Upper lobe of right lung (tissue), 1 donor: ENCODE data around the gene SYNPO2L. TPM values are rescaled to one million over a fixed set of nuclear protein-coding genes. Genes with fewer than 3 reads are reported as not detected.
"Not testable (repeated sequence)": the region's sequence is repeated elsewhere in the genome, so short reads cannot be mapped to it uniquely, and the experiment has no call there.

Experiments
- ATAC-seq: fragments of 200-7000 bp; cut with Tn5 transposase; one replicate; pipeline ENCODE4 v1.9.1; 2020; ENCODE audit warnings: mild to moderate bottlenecking, moderate library complexity
- DNase-seq: peaks from one replicate; pipeline ENCODE4 v3.0.0-alpha.2; 2020
- H3K27ac ChIP-seq: fragments of 200-600 bp; one replicate; pipeline ENCODE4 v1.8.0; 2022
- H3K27me3 ChIP-seq: fragments of 200-600 bp; one replicate; pipeline ENCODE4 v1.8.0; 2022; ENCODE audit warnings: mild to moderate bottlenecking
- H3K36me3 ChIP-seq: fragments of 200-600 bp; one replicate; pipeline ENCODE4 v1.8.0; 2022
- H3K4me1 ChIP-seq: fragments of 200-600 bp; one replicate; pipeline ENCODE4 v1.8.0; 2022
- H3K4me3 ChIP-seq: fragments of 200-600 bp; one replicate; pipeline ENCODE4 v1.8.0; 2022; ENCODE audit warnings: mild to moderate bottlenecking
- H3K9me3 ChIP-seq: fragments of 200-600 bp; one replicate; pipeline ENCODE4 v1.8.0; 2022
- CTCF ChIP-seq: fragments of 200-600 bp; IDR thresholded peaks from one replicate; pipeline ENCODE4 v1.8.0; 2022; ENCODE audit warnings: antibody characterized with exemption
- intact Hi-C: fragments of 100-400 bp; cut with DNase I; formaldehyde crosslinking; loops from one replicate; pipeline ENCODE4 v1.11.0; 2022
- total RNA-seq: library from RNA; stranded (reverse); fragmentation: NEBNext Ultra II Directional; extraction: Animal tissue kit (Norgen Biotek cat#: 25700); gene quantifications from one replicate; pipeline ENCODE4 v1.2.1, GENCODE V29; 2021
- donor health status: DM: no; HTN: yes; CAD: no; lungs with severe emphysema.

Gene SYNPO2L
- total RNA-seq, 1 donor from 2014 or later: 5.9 TPM

GRCh38 chr10:73663621-73664020 is 7.8 kb upstream of the SYNPO2L start:
- DNase-seq, H3K9me3 ChIP-seq, H3K4me3 ChIP-seq, H3K36me3 ChIP-seq, H3K27ac ChIP-seq, ATAC-seq, intact Hi-C loops, H3K4me1 ChIP-seq, H3K27me3 ChIP-seq: not testable (repeated sequence)

GRCh38 chr10:73662705-73663104 is 6.9 kb upstream of the SYNPO2L start:
- DNase-seq, intact Hi-C loops, H3K27me3 ChIP-seq, H3K9me3 ChIP-seq, H3K36me3 ChIP-seq, H3K4me3 ChIP-seq, ATAC-seq, H3K4me1 ChIP-seq, H3K27ac ChIP-seq: not testable (repeated sequence)

GRCh38 chr10:73655257-73655989 is 406 bp downstream of the SYNPO2L start:
- ATAC-seq (no peak), DNase-seq (no peak)
- H3K4me1 ChIP-seq: no peaks in the 10 kb centered on the region
- H3K4me3 ChIP-seq: no peak overlapping the region
- no peak for TF ChIP-seq CTCF
- peak overlapping the region; percentile 30 for H3K27ac ChIP-seq
- intact Hi-C loops: no loop called here
- H3K27me3 ChIP-seq: no peaks in the 10 kb centered on the region
- H3K36me3 ChIP-seq: no peaks in the 10 kb centered on the region
- H3K9me3 ChIP-seq: no peaks in the 10 kb centered on the region

- H3K36me3 ChIP-seq: no peaks in the 10 kb centered on the region
- H3K4me3 ChIP-seq: no peak overlapping the region
- H3K27me3 ChIP-seq: no peaks in the 10 kb centered on the region
- intact Hi-C loops: no loop called here
- DNase-seq (no peak), ATAC-seq (no peak)
- no peaks in the 10 kb centered on the region for H3K9me3 ChIP-seq
- TF ChIP-seq CTCF: no peak
- H3K4me1 ChIP-seq: peaks cover 6% of the 10 kb centered on the region
- no peak overlapping the region for H3K27ac ChIP-seq
Measured at GRCh38 chr10:73653701-73654100, 2.1 kb downstream of the SYNPO2L start.

GRCh38 chr10:73653195-73653594 is 2.6 kb downstream of the SYNPO2L start:
- DNase-seq (no peak), ATAC-seq (no peak)
- Histone ChIP-seq H3K27ac (no peak overlapping the region), H3K9me3 (no peaks in the 10 kb centered on the region), H3K27me3 (no peaks in the 10 kb centered on the region), H3K36me3 (no peaks in the 10 kb centered on the region), H3K4me3 (no peak overlapping the region), H3K4me1 (peaks cover 9% of the 10 kb centered on the region)
- intact Hi-C loops: no loop called here
- TF ChIP-seq CTCF: no peak

GRCh38 chr10:73650537-73651331 is 5.1 kb downstream of the SYNPO2L start:
- ATAC-seq: peak; percentile 4
- peaks cover 13% of the 10 kb centered on the region for H3K4me1 ChIP-seq
- no peaks in the 10 kb centered on the region for H3K9me3 ChIP-seq
- DNase-seq: no peak
- H3K27me3 ChIP-seq: no peaks in the 10 kb centered on the region
- no peak overlapping the region for H3K27ac ChIP-seq
- H3K36me3 ChIP-seq: no peaks in the 10 kb centered on the region
- intact Hi-C loops: no loop called here
- TF ChIP-seq CTCF: no peak
- no peak overlapping the region for H3K4me3 ChIP-seq
